Glutamatergic neuron (in vitro differentiated cells): ENCODE measurements around the gene EYA4. TPM values are rescaled to one million over a fixed set of nuclear protein-coding genes. Genes with fewer than 3 reads are reported as not detected.

ENCODE experiments used
- DNase-seq: peaks from one replicate; pipeline ENCODE4 v3.0.0; 2022
- H3K27ac Mint-ChIP-seq: one replicate; pipeline ENCODE4 v1.8.0; 2020; ENCODE audit warnings: mild to moderate bottlenecking, mixed read lengths, inconsistent platforms; ENCODE audit not compliant: unreplicated experiment
- H3K27me3 Mint-ChIP-seq: one replicate; pipeline ENCODE4 v1.8.0; 2020; ENCODE audit warnings: mild to moderate bottlenecking, moderate library complexity, mixed read lengths, inconsistent platforms; ENCODE audit not compliant: unreplicated experiment
- H3K36me3 Mint-ChIP-seq: one replicate; pipeline ENCODE4 v1.8.0; 2020; ENCODE audit warnings: mild to moderate bottlenecking, mixed read lengths, inconsistent platforms; ENCODE audit not compliant: unreplicated experiment
- H3K4me1 Mint-ChIP-seq: one replicate; pipeline ENCODE4 v1.8.0; 2020; ENCODE audit warnings: mild to moderate bottlenecking, low read depth, mixed read lengths, inconsistent platforms; ENCODE audit not compliant: unreplicated experiment
- H3K4me3 Mint-ChIP-seq: one replicate; pipeline ENCODE4 v1.8.0; 2020; ENCODE audit warnings: mild to moderate bottlenecking, mixed read lengths, inconsistent platforms; ENCODE audit not compliant: unreplicated experiment
- H3K9me3 Mint-ChIP-seq: one replicate; pipeline ENCODE4 v1.8.0; 2020; ENCODE audit warnings: mild to moderate bottlenecking, moderate library complexity, mixed read lengths, inconsistent platforms; ENCODE audit not compliant: unreplicated experiment
- CTCF ChIP-seq: fragments of 200-600 bp; sonication (generic); IDR thresholded peaks from one replicate; pipeline ENCODE4 v1.5.0; 2021; ENCODE audit not compliant: partially characterized antibody, unreplicated experiment
- total RNA-seq: library from RNA; stranded (reverse); fragmentation: NEBNext Ultra II Directional; extraction: Animal tissue kit (Norgen Biotek cat#: 25700); gene quantifications from one replicate; pipeline ENCODE4 v1.2.1, GENCODE V29; 2021; ENCODE audit not compliant: unreplicated experiment

EYA4 gene
- total RNA-seq, 1 donor from 2014 or later: not detected

- no peak for TF ChIP-seq CTCF
- DNase-seq: no peak
- Mint-ChIP-seq H3K9me3 (peaks cover 1% of the 10 kb centered on the region), H3K27ac (no peak overlapping the region), H3K4me3 (no peak overlapping the region), H3K36me3 (no peaks in the 10 kb centered on the region), H3K4me1 (no peaks in the 10 kb centered on the region), H3K27me3 (peaks cover 2% of the 10 kb centered on the region)
These were observed 291.8 kb downstream of the EYA4 start for GRCh38 chr6:133532908-133533307.

- H3K36me3 Mint-ChIP-seq: no peaks in the 10 kb centered on the region
- H3K9me3 Mint-ChIP-seq: peaks cover 4% of the 10 kb centered on the region
- H3K27ac Mint-ChIP-seq: no peak overlapping the region
- no peaks in the 10 kb centered on the region for H3K4me1 Mint-ChIP-seq
- H3K27me3 Mint-ChIP-seq: peaks cover 6% of the 10 kb centered on the region
- no peak for DNase-seq
- no peak overlapping the region for H3K4me3 Mint-ChIP-seq
- no peak for TF ChIP-seq CTCF
These were observed 298.5 kb downstream of the EYA4 start for GRCh38 chr6:133539502-133540259.

DNA sequence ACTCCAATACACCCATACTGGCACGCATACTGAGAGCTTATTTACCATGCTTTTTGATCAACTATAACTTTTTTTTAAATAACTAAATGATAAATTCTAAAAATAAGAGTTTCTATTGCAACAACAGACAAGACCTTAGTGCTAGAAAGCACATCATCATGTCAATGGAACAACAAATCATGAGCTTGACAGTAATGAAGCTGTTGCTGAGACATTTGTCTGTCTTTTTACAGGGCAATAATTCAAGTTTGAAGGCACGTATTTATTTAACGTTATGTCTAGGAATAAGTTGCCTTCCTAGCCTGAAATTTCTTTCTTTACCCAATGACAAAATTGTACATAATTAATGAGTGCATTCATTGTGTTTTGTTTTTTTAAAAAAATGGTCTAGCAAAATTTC is 299.2 kb downstream of the EYA4 start:
- no peaks in the 10 kb centered on the region for H3K36me3 Mint-ChIP-seq
- peaks cover under 1% of the 10 kb centered on the region for H3K4me1 Mint-ChIP-seq
- H3K4me3 Mint-ChIP-seq: no peak overlapping the region
- H3K27ac Mint-ChIP-seq: no peak overlapping the region
- H3K27me3 Mint-ChIP-seq: peaks cover 6% of the 10 kb centered on the region
- TF ChIP-seq CTCF: no peak
- H3K9me3 Mint-ChIP-seq: peaks cover 3% of the 10 kb centered on the region
- DNase-seq: no peak

- H3K27ac Mint-ChIP-seq: no peak overlapping the region
- H3K27me3 Mint-ChIP-seq: peaks cover 10% of the 10 kb centered on the region
- no peak for TF ChIP-seq CTCF
- H3K36me3 Mint-ChIP-seq: no peaks in the 10 kb centered on the region
- no peak overlapping the region for H3K4me3 Mint-ChIP-seq
- DNase-seq: no peak
- H3K4me1 Mint-ChIP-seq: peaks cover 8% of the 10 kb centered on the region
- peaks cover 8% of the 10 kb centered on the region for H3K9me3 Mint-ChIP-seq
These were observed 299.9 kb downstream of the EYA4 start for GRCh38 chr6:133541040-133541439.

GRCh38 chr6:133542056-133542821 is 301.1 kb downstream of the EYA4 start:
- no peak overlapping the region for H3K4me3 Mint-ChIP-seq
- peaks cover 14% of the 10 kb centered on the region for H3K9me3 Mint-ChIP-seq
- H3K4me1 Mint-ChIP-seq: peaks cover 15% of the 10 kb centered on the region
- TF ChIP-seq CTCF: no peak
- no peaks in the 10 kb centered on the region for H3K36me3 Mint-ChIP-seq
- no peak for DNase-seq
- peaks cover 12% of the 10 kb centered on the region for H3K27me3 Mint-ChIP-seq
- H3K27ac Mint-ChIP-seq: no peak overlapping the region
